ENCODE measurements around the gene HLA-DQA1. TPM values are rescaled to one million over a fixed set of nuclear protein-coding genes. Genes with fewer than 3 reads are reported as not detected.
"Not testable (repeated sequence)": the region's sequence is repeated elsewhere in the genome, so short reads cannot be mapped to it uniquely, and the experiment has no call there.

Gene HLA-DQA1
- total and polyA plus RNA-seq, 3 experiments from 2014 or later = 3.2 to 22.2 (median 20.3) TPM

DNA sequence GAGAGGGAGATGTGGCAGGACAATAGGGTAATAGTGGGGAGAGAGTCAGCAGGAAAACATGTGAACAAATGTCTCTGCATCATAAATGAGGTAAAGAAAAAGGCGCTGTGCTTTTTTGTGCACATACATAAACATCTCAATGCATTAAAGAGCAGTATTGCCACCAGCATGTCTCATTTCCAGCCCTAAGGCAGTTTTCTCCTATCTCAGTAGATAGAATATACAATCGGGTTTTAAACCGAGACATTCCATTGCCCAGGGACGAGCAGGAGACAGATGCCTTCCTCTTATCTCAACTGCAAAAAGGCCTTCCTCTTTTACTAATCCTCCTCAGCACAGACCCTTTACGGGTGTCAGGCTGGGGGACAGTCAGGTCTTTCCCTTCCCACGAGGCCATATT is 20.1 kb downstream of the HLA-DQA1 start:
- DNase-seq; POLR2A ChIA-PET; H3K4me1 ChIP-seq (ENCODE audit: insufficient read depth, low read length); H3K36me3 ChIP-seq (ENCODE audit: insufficient read depth, low read length); H3K27ac ChIP-seq (ENCODE audit: low read depth, low read length); H3K9me3 Mint-ChIP-seq; H3K4me3 Mint-ChIP-seq; H3K9me3 ChIP-seq (ENCODE audit: low read length); H3K27me3 ChIP-seq (ENCODE audit: insufficient read depth, low read length, poor library complexity, severe bottlenecking); CTCF ChIA-PET; H3K27me3 Mint-ChIP-seq; H3K4me3 ChIP-seq (ENCODE audit: low read length): not testable (repeated sequence)
- H3K27ac Mint-ChIP-seq = peak overlapping the region in 1 of 8 donors; percentile 51
- peaks cover 0 to 29% (median 23%) of the 10 kb centered on the region in 3 donors for H3K36me3 Mint-ChIP-seq
- H3K4me1 Mint-ChIP-seq = peaks cover 4 to 12% (median 8%) of the 10 kb centered on the region in 3 donors

DNA sequence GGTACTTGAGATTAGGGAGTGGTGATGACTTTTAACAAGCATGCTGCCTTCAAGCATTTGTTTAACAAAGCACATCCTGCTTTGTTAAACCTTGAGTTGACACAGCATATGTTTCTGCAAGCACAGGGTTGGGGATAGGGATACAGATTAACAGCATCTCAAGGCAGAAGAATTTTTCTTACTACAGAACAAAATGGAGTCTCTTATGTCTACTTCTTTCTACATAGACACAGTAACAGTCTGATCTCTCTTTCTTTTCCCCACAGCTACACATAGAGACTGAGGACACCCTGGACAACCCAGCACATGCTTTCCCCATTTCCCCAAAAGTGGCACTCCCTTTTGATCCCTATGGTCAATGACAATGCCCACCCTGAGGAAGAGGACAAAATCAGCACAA is 20.6 kb downstream of the HLA-DQA1 start:
- H3K27me3 ChIP-seq (ENCODE audit: insufficient read depth, low read length, poor library complexity, severe bottlenecking); H3K36me3 ChIP-seq (ENCODE audit: insufficient read depth, low read length); DNase-seq; H3K27ac ChIP-seq (ENCODE audit: low read depth, low read length); H3K4me3 ChIP-seq (ENCODE audit: low read length); H3K4me3 Mint-ChIP-seq; H3K27me3 Mint-ChIP-seq; H3K9me3 ChIP-seq (ENCODE audit: low read length); H3K4me1 ChIP-seq (ENCODE audit: insufficient read depth, low read length); POLR2A ChIA-PET; H3K9me3 Mint-ChIP-seq; CTCF ChIA-PET: not testable (repeated sequence)
- Mint-ChIP-seq H3K36me3 (peaks cover 0 to 31% (median 21%) of the 10 kb centered on the region in 3 donors), H3K27ac (peak overlapping the region in 1 of 8 donors; percentile 49), H3K4me1 (peaks cover 8 to 16% (median 10%) of the 10 kb centered on the region in 3 donors)

- ChIA-PET CTCF (no interaction called here), POLR2A (no interaction called here)
- no peak overlapping the region for H3K4me3 ChIP-seq (ENCODE audit: low read length)
- Mint-ChIP-seq H3K4me3 (no peak overlapping the region), H3K36me3 (peaks cover 0 to 31% (median 21%) of the 10 kb centered on the region in 3 donors), H3K9me3 (peaks cover 0 to 5% (median 0%) of the 10 kb centered on the region in 5 donors), H3K27me3 (no peaks in the 10 kb centered on the region), H3K27ac (peak overlapping the region in 2 of 8 donors; percentile 49 to 51), H3K4me1 (peaks cover 12 to 22% (median 14%) of the 10 kb centered on the region in 3 donors)
- no peak overlapping the region for H3K27ac ChIP-seq (ENCODE audit: low read depth, low read length)
- H3K36me3 ChIP-seq (ENCODE audit: insufficient read depth, low read length) = no peaks in the 10 kb centered on the region
- no peaks in the 10 kb centered on the region for H3K27me3 ChIP-seq (ENCODE audit: insufficient read depth, low read length, poor library complexity, severe bottlenecking)
- no peak for DNase-seq
- H3K4me1 ChIP-seq (ENCODE audit: insufficient read depth, low read length) = no peaks in the 10 kb centered on the region
- H3K9me3 ChIP-seq (ENCODE audit: low read length) = no peaks in the 10 kb centered on the region
Observed at GRCh38 chr6:32658268-32658897, 21.2 kb downstream of the HLA-DQA1 start.

GRCh38 chr6:32659856-32660595 is 22.8 kb downstream of the HLA-DQA1 start:
- no peak for DNase-seq
- Histone ChIP-seq H3K27me3 (ENCODE audit: insufficient read depth, low read length, poor library complexity, severe bottlenecking) (no peaks in the 10 kb centered on the region), H3K4me3 (ENCODE audit: low read length) (no peak overlapping the region), H3K27ac (ENCODE audit: low read depth, low read length) (no peak overlapping the region), H3K9me3 (ENCODE audit: low read length) (no peaks in the 10 kb centered on the region), H3K36me3 (ENCODE audit: insufficient read depth, low read length) (no peaks in the 10 kb centered on the region), H3K4me1 (ENCODE audit: insufficient read depth, low read length) (peaks cover 2% of the 10 kb centered on the region)
- H3K9me3 Mint-ChIP-seq = peaks cover 0 to 5% (median 0%) of the 10 kb centered on the region in 5 donors
- H3K27me3 Mint-ChIP-seq = no peaks in the 10 kb centered on the region
- H3K4me3 Mint-ChIP-seq = peak overlapping the region in 2 of 7 donors; percentile 9 to 45
- H3K4me1 Mint-ChIP-seq = peaks cover 17 to 38% (median 28%) of the 10 kb centered on the region in 3 donors
- POLR2A ChIA-PET = no interaction called here
- H3K36me3 Mint-ChIP-seq = peaks cover 0 to 31% (median 21%) of the 10 kb centered on the region in 3 donors
- CTCF ChIA-PET = no interaction called here
- H3K27ac Mint-ChIP-seq = peak overlapping the region in 5 of 8 donors; percentile 21 to 83 (median 59)

- ChIA-PET CTCF (no interaction called here), POLR2A (no interaction called here)
- Histone ChIP-seq H3K4me3 (ENCODE audit: low read length) (no peak overlapping the region), H3K36me3 (ENCODE audit: insufficient read depth, low read length) (no peaks in the 10 kb centered on the region), H3K4me1 (ENCODE audit: insufficient read depth, low read length) (peaks cover 15% of the 10 kb centered on the region), H3K27ac (ENCODE audit: low read depth, low read length) (no peak overlapping the region), H3K27me3 (ENCODE audit: insufficient read depth, low read length, poor library complexity, severe bottlenecking) (no peaks in the 10 kb centered on the region), H3K9me3 (ENCODE audit: low read length) (no peaks in the 10 kb centered on the region)
- Mint-ChIP-seq H3K9me3 (no peaks in the 10 kb centered on the region), H3K4me3 (no peak overlapping the region), H3K36me3 (peaks cover 0 to 33% (median 14%) of the 10 kb centered on the region in 3 donors), H3K4me1 (peaks cover 34 to 59% (median 48%) of the 10 kb centered on the region in 3 donors), H3K27ac (peak overlapping the region in 2 of 8 donors; percentile 25 to 61), H3K27me3 (no peaks in the 10 kb centered on the region)
- DNase-seq = no peak
Observed at GRCh38 chr6:32662099-32662498, 24.9 kb downstream of the HLA-DQA1 start.

DNA sequence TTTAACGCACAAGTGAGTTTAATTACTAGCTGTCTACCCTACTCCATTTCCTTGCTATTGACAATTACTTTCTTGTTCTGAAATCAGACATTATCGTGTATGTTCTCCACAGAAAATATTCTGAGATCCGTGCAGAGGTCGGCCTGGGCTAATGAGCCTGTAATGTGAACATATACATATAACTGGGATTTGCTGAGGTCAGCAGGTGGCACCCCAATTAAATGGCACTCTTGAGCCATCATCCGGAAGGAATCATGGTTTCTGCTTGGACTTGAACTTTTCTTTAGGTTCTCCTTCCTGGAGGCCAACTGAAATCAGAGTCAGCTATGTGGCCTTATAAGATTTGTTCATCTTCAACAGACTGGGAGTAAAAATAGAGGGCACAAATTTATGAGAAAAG is 25.6 kb downstream of the HLA-DQA1 start:
- no peaks in the 10 kb centered on the region for H3K9me3 ChIP-seq (ENCODE audit: low read length)
- Mint-ChIP-seq H3K4me1 (peaks cover 34 to 66% (median 55%) of the 10 kb centered on the region in 3 donors), H3K27me3 (no peaks in the 10 kb centered on the region), H3K9me3 (no peaks in the 10 kb centered on the region), H3K27ac (peak overlapping the region in 2 of 8 donors; percentile 74 to 84), H3K4me3 (peak overlapping the region in 2 of 7 donors; percentile 51 to 91), H3K36me3 (peaks cover 0 to 33% (median 14%) of the 10 kb centered on the region in 3 donors)
- POLR2A ChIA-PET = no interaction called here
- H3K27ac ChIP-seq (ENCODE audit: low read depth, low read length) = no peak overlapping the region
- H3K4me3 ChIP-seq (ENCODE audit: low read length) = no peak overlapping the region
- CTCF ChIA-PET = no interaction called here
- DNase-seq = no peak
- no peaks in the 10 kb centered on the region for H3K27me3 ChIP-seq (ENCODE audit: insufficient read depth, low read length, poor library complexity, severe bottlenecking)
- no peaks in the 10 kb centered on the region for H3K36me3 ChIP-seq (ENCODE audit: insufficient read depth, low read length)
- peaks cover 15% of the 10 kb centered on the region for H3K4me1 ChIP-seq (ENCODE audit: insufficient read depth, low read length)

DNA sequence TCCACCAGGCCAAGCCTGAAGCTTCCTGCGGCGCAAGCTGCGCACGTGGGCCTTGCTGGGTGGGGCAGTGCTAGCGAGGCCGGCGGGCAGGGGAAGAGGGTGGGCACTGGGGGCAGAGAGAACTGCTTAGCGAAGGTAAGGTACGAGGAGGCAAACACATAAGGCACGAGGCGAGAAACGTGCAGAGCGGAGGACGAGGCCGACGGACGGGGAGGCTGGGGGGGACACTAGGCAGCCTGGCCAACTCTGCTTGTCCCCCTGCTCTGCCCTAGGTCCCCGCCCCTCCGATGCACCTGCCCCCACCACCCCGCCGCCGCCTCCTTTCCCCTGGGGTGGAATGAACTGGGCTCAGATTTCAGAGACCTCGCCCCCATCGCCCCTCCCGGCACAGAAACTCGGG is 27.1 kb downstream of the HLA-DQA1 start:
- DNase-seq = no peak
- peaks cover 21% of the 10 kb centered on the region for H3K4me1 ChIP-seq (ENCODE audit: insufficient read depth, low read length)
- Mint-ChIP-seq H3K9me3 (no peaks in the 10 kb centered on the region), H3K36me3 (peaks cover 0 to 30% (median 11%) of the 10 kb centered on the region in 3 donors), H3K4me3 (peak overlapping the region in 6 of 7 donors; percentile 19 to 96 (median 92)), H3K27me3 (peaks cover 0 to 2% of the 10 kb centered on the region in 2 donors), H3K27ac (peak overlapping the region in 7 of 8 donors; percentile 4 to 95 (median 88)), H3K4me1 (peaks cover 37 to 77% (median 65%) of the 10 kb centered on the region in 3 donors)
- no peak overlapping the region for H3K4me3 ChIP-seq (ENCODE audit: low read length)
- CTCF ChIA-PET = no interaction called here
- POLR2A ChIA-PET = no interaction called here
- no peak overlapping the region for H3K27ac ChIP-seq (ENCODE audit: low read depth, low read length)
- no peaks in the 10 kb centered on the region for H3K27me3 ChIP-seq (ENCODE audit: insufficient read depth, low read length, poor library complexity, severe bottlenecking)
- H3K9me3 ChIP-seq (ENCODE audit: low read length) = no peaks in the 10 kb centered on the region
- no peaks in the 10 kb centered on the region for H3K36me3 ChIP-seq (ENCODE audit: insufficient read depth, low read length)

DNA sequence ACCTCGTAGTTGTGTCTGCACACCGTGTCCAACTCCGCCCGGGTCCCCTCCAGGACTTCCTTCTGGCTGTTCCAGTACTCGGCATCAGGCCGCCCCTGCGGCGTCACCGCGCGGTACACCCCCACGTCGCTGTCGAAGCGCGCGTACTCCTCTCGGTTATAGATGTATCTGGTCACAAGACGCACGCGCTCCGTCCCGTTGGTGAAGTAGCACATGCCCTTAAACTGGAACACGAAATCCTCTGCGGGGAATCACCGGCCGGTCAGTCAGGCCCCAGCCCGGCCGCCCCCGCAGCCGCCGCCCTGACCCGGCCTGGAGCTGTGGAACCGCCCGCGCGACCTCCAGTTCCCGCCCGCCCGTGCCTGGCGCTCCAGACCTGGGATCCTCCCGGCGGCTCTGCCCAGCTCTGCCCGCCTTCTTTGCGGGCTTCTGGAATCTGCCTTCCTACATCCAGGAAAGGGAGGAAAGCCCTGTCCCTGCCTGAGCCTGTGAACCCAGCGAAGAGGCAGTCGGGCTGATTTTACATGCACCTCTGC is 27.7 kb downstream of the HLA-DQA1 start:
- peak overlapping the region in 7 of 8 donors; percentile 71 to 98 (median 94) for H3K27ac Mint-ChIP-seq
- peaks cover 35 to 72% (median 65%) of the 10 kb centered on the region in 3 donors for H3K4me1 Mint-ChIP-seq
- no peaks in the 10 kb centered on the region for H3K36me3 ChIP-seq (ENCODE audit: insufficient read depth, low read length)
- peak overlapping the region; percentile 57 to 96 (median 91) for H3K4me3 Mint-ChIP-seq
- H3K36me3 Mint-ChIP-seq = peaks cover 0 to 25% (median 8%) of the 10 kb centered on the region in 3 donors
- no peaks in the 10 kb centered on the region for H3K9me3 ChIP-seq (ENCODE audit: low read length)
- no peaks in the 10 kb centered on the region for H3K27me3 ChIP-seq (ENCODE audit: insufficient read depth, low read length, poor library complexity, severe bottlenecking)
- H3K27ac ChIP-seq (ENCODE audit: low read depth, low read length) = peak overlapping the region; percentile 59
- CTCF ChIA-PET = no interaction called here
- DNase-seq = peak in 2 of 5 donors; percentile 39 to 74
- peaks cover 0 to 2% of the 10 kb centered on the region in 2 donors for H3K27me3 Mint-ChIP-seq
- H3K4me1 ChIP-seq (ENCODE audit: insufficient read depth, low read length) = peaks cover 21% of the 10 kb centered on the region
- POLR2A ChIA-PET = no interaction called here
- peak overlapping the region; percentile 52 for H3K4me3 ChIP-seq (ENCODE audit: low read length)
- no peaks in the 10 kb centered on the region for H3K9me3 Mint-ChIP-seq

Measured in CD8-positive, alpha-beta memory T cell (primary cell).